GM12872 (cell line): ENCODE results near the gene ZSCAN5B.

Experiments used
- TF ChIP-seq, protein P1 (sequence below): IDR thresholded peaks from 3 replicates; pipeline ENCODE4 v1.5.1; 2011; ENCODE audit warnings: low read depth, mild to moderate bottlenecking, low read length, moderate library complexity; ENCODE audit not compliant: insufficient read depth

The ZSCAN5B gene

DNA sequence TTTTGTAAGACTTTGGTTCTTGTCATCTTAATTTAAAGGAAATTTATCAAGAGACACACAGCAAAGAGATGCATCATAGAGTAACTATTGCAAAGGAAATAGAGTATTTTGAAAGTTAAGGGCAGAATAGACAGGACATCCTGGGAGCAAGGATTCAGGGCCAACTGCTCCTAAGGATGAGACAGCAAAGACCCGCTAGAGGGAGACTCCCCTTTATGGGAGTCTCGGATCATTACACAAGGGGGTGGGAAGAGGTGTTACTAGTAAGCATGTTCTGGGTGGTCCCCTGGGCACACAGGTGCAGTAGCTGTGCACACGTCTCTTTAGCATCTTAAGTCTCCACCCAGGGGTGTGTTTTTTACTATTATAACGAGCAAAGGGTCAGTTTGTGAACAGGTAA lies 14.1 kb upstream of the ZSCAN5B start:
- TF ChIP-seq, protein P1, sequence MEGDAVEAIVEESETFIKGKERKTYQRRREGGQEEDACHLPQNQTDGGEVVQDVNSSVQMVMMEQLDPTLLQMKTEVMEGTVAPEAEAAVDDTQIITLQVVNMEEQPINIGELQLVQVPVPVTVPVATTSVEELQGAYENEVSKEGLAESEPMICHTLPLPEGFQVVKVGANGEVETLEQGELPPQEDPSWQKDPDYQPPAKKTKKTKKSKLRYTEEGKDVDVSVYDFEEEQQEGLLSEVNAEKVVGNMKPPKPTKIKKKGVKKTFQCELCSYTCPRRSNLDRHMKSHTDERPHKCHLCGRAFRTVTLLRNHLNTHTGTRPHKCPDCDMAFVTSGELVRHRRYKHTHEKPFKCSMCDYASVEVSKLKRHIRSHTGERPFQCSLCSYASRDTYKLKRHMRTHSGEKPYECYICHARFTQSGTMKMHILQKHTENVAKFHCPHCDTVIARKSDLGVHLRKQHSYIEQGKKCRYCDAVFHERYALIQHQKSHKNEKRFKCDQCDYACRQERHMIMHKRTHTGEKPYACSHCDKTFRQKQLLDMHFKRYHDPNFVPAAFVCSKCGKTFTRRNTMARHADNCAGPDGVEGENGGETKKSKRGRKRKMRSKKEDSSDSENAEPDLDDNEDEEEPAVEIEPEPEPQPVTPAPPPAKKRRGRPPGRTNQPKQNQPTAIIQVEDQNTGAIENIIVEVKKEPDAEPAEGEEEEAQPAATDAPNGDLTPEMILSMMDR = no peak

DNA sequence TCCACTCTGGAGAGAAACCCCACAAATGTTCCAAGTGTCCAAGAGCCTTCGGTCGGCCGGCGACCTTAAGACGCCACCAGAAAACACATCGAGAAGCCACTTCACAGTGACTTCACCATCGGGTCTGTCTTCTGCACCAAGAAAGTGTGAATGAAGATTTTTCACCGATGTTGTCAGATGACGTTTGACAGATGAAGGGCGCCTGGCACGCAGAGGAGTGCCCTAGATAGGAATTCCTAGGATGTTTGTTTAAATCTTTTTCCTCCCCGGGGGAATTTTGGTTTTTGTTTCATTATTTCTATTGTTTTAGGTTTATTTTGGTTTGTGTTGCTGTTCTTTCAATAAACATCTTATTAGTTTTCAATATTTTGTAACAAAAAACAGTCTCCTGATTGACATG lies 11.5 kb upstream of the ZSCAN5B start:
- TF ChIP-seq, protein P1 = no peak

DNA sequence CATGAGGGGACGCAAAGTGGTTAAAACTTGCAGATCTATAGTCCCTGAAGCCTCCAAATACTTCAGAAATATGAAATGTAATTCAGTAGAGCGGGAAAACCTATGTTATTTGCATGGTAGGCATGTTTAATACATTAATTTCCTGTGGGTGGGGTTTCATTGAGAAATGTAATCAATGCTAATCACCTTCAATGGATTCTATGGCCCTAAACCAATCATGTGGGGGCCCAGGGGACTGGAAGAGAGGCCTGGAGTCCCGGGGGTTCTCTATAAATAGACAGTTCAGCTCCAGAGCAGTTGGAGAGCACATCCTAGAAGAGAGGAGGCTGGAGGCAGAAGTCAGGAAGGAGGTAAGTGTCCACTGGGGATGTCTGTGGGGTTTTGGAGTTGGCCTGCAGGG lies 4.4 kb upstream of the ZSCAN5B start, which contains the start of gene ZSCAN5C:
ZSCAN5C (plus strand) TSS at position 301 of the 400 bp plus-strand sequence. CDS start 3,641 bp downstream, outside the sequence.
- TF ChIP-seq, protein P1 = no peak

DNA sequence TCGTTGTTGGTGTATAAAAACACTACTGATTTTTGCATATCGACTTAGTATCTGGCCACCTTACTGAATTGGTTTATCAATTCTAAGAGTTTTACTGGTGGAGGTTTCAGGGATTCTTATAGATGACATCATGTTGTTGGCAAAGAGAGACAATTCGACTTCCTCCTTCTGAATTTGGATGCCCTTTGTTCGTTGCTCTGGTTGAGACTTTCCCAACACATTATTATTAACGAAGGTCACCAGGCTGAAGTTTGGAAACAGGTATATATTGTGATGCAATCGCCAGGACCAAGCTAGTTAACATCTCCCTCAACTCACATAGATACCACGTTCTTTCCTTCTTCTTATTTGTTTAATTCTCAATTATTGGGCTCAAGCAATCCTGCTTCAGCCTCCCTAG lies 2.1 kb upstream of the ZSCAN5B start:
- TF ChIP-seq, protein P1 = no peak

DNA sequence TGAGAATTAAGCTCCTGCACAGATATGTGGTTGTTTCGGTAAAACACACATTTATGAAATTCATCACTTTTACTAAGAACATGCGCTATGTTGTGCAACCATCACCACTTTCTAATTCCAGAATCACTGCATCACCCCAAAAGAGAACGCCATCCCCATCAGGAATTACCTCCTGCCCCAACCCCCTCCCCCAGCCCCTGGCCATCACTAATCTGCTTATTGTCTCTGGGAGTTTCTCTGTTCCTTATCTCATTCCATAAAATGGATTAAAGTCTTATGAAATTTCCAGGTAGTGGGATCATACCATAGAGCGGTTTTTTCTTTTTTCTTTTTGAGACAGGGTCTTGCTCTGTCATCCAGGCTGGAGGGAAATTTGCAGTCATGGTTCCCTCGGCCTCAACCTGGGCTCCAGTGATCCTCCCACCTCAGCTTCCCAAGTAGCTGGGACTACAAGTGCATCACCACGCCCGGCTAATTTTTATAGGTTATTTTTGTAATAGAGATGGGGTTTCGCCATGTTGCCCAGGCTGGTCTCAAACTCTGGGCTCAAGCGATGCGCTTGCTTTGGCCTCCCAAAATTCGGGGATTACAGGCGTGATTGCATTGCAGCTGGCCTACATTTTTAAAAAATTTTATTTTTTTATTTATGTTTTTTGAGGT lies 3.5 kb downstream of the ZSCAN5B start:
- TF ChIP-seq, protein P1 = no peak

DNA sequence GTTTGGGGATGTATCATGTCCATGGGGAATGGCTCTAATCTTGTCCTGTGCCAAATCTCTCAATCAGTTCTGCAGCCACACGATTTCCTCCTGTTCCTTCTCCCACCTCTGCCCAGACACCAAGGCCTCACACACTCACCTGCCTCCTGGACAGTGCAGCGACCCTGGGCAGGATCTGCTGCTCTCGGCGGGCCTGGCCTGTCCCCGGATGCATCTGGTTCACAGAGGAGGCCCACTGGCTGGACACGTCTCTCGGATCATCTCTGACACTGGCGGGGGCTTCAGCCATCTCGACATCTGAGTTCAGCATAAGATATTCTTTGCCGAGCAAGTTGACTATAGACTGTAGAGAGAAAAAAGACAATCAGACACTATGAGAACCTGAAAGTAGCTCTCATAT lies 5.9 kb downstream of the ZSCAN5B start:
- TF ChIP-seq, protein P1 = no peak

DNA sequence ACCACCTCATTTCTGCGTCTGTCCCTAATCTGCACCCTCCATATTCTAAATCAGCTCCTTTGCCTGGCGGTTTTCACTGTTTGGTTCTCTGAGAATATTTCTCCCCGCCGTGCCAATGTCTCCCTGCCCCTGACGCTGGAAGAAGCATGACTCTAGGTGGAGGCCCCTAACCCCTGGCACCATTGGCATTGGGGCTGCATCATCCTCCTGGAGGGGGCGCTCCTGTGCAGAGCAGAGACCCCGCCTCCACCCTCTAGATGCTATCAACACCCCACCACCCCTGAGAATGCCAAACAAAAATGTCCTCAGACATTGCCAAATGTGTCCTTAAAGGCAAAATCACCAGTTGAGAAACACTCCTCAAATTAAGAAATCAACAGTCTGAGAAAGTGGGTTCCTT lies 6.5 kb downstream of the ZSCAN5B start:
- TF ChIP-seq, protein P1 = no peak
